ENCODE results near the gene UBTF.

The UBTF gene, protein sequence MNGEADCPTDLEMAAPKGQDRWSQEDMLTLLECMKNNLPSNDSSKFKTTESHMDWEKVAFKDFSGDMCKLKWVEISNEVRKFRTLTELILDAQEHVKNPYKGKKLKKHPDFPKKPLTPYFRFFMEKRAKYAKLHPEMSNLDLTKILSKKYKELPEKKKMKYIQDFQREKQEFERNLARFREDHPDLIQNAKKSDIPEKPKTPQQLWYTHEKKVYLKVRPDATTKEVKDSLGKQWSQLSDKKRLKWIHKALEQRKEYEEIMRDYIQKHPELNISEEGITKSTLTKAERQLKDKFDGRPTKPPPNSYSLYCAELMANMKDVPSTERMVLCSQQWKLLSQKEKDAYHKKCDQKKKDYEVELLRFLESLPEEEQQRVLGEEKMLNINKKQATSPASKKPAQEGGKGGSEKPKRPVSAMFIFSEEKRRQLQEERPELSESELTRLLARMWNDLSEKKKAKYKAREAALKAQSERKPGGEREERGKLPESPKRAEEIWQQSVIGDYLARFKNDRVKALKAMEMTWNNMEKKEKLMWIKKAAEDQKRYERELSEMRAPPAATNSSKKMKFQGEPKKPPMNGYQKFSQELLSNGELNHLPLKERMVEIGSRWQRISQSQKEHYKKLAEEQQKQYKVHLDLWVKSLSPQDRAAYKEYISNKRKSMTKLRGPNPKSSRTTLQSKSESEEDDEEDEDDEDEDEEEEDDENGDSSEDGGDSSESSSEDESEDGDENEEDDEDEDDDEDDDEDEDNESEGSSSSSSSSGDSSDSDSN

DNA sequence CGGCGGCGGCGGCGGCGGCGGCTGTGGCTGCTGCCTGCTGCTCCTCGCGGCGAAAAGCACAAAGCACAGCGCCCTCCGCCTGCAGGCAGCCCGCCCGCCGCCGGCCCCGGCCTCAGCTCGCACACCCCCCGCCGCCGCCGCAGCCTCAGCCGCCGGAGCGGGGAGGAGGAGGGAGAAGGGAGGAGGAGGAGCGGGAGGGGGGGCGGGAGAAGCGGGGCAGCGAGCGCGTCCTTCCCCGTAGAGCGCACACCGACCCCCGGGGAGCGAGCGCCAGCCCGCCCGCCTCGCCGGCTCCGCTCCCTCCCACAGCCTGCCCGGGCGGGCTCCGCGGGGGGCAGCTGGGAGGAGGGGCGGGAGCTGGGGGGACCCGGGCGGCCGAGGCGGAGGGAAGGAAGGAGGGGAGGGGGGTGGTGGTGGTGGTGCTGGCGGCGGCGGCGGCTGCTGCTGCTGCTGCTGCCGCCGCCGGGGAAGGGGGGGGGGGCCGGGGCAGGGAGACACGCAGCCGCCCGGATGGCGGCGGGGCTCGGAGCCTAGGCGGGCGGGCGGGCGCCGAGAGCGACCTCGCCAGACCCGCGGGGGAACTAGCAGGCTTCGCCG, at the start of gene UBTF:
Gene UBTF (minus strand): TSS at position 60 of the 597 bp plus-strand sequence. CDS start 1,446 bp downstream, outside the sequence.
- peak within 1 kb of the TSS; percentile 96 to 100 (median 99) for H3K27ac ChIP-seq
- H3K4me3 ChIP-seq = peak within 1 kb of the TSS; percentile 76 to 94 (median 87)

DNA sequence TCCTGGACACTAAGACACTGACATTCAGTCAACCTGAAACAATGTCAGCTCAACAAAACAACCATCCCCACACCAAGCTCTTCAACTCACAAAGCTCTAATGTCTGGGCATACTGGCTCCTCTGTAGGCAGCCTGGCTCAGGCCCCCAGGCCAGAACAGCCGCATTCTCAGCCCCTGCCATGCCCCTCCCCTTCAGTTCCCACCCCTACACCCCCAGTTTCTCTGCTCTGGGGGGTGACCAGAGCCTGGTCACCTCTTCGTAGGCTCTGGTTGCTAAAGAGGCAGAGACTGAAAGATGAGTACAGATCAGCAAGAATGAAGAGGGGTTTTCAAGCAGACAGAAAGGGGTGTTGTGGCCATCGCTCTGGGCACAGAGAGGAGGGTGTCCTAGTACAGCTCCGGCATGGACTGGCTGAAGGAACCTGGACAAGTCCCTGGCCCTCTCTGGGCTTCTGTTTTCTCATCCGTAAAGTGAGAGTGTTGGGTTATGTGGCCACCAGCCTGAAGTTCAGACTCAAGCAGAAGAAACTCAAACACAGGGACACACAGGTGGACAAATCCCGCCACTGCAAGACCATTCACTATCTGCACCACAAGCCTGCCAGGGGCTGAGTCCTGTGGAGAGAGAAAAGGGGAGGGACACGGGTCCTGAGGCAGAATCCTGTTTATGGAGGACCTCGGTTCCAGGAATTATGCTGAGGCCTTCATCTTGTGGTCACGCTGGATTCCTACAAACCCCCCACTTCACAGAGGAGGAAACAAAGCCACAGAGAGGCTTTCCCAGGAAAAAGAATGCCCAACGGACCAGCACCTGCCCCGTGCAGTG, 49.4 kb upstream of the UBTF start:
- no peak overlapping the region for H3K4me3 ChIP-seq
- peak overlapping the region in 2 of 21 experiments; percentile 24 to 63 for H3K27ac ChIP-seq

DNA sequence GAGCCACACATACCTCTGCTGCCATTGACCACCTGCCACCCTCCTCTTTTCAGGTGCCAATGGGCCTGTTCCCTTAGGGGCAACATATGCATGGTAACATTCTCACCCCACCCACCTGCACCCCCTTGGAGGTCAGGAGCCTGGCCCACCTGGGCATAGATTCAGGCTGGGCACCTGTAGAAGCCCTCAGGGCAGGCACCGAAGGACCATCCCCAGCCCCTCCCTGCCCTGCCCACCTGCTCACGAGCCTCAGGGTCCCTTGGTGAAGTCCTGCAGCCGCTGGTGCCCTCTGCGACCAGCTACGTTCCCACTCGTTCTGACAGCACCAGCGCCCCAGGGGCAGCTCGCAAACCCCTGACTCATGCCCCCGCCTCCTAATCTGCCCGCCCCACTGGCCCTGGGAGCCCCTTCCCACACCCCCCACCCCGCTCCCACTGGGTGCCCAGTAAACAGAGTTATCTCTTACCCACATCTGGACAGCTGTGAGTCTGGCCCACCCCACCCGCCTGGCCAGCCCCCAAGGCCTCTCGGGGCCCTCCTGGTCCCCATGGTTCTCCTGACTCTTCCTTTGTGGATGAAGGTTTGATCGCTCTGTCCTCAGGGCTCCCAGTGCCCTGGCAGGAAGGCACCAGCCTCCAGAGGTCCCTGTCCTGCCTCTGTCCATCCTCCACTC, 48.5 kb upstream of the UBTF start, which contains the start of gene SLC4A1:
Gene SLC4A1 (minus strand): TSS at position 318 of the 673 bp plus-strand sequence. CDS start 5,269 bp downstream, outside the sequence.
- peak within 1 kb of the TSS in 1 of 21 experiments; percentile 6 for H3K27ac ChIP-seq

DNA sequence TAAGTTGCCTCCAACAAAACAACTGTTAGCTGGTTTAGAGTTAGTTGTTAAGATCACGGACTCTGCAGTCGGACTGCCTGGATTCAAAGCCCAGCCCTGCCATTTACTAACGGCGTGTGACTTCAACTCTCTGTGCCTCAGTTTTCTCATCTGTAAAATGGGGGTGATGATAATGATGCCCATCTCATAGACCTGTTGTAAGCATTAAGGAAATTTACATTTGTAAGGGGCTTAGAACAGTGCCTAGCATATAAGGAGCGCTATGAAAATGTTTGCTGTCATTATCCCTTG, 47.6 kb upstream of the UBTF start:
- H3K4me3 ChIP-seq = no peak overlapping the region
- H3K27ac ChIP-seq = peak overlapping the region in 1 of 21 experiments; percentile 6

More for the DNA sequence above, 48.5 kb upstream of the UBTF start, which contains the start of gene SLC4A1:
- H3K4me3 ChIP-seq = no peak within 1 kb of the TSS

DNA sequence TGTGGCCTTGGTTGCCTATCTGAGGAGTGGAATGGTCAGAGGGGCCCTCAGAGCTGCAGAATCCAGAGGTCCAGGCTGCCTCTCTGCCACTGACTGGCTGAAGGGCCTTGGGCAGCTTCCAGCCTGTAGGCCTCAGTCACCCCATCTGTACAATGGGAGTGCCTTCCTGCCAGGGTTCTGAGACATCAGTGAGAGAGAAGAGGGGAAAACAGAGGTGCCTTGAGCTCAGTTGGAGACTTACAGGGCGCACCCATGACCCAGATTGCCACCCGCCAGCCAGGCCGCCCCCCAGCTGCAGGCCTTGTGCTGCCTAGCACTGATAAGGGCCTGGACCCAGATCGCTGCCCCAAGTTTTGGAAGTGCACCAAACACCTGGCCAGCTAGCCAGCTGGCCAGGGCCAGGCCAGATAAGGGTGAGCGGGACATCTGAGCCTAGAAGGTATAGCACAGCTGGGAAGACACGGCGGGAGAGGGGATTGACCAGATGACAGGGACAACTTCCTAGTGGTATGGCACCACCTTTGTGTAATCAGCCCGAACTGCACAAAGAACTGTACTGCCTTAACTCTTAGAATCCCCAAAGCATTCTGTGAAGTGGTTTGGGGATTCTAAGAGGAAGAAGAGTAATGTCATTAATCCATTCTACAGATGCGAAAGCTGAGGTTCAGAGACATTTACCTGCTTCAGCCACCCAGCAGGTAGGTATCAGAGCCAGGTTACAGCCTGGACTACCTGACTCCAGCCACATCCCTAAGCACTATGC, 47.1 kb upstream of the UBTF start:
- Histone ChIP-seq H3K4me3 (no peak overlapping the region), H3K27ac (no peak overlapping the region)

DNA sequence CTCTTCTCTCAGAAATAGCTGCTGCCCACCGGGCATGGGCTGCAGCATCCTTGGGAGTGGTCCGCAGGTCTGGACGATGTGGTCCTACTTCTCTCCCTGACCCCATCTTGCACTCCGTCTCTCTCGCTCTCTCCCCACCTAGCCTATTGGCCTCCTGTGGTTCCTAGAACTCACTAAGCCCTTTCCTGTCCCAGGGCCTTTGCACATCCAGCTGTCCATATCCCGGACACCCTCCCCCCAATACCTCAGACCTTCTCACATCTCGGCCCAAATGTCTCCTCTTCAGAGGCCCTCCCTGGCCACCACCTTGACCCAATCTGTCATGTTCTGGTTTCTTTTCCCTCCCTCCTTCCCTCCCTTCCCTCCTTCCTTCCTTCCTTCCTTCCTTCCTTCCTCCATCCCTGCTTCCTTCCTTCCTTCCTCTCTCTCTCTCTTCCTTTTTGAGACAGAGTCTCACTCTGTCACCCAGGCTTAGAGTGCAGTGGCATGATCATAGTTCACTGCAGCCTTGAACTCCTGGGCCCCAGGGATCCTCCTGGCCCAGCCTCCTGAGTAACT, 43.9 kb upstream of the UBTF start:
- no peak overlapping the region for H3K27ac ChIP-seq
- no peak overlapping the region for H3K4me3 ChIP-seq

DNA sequence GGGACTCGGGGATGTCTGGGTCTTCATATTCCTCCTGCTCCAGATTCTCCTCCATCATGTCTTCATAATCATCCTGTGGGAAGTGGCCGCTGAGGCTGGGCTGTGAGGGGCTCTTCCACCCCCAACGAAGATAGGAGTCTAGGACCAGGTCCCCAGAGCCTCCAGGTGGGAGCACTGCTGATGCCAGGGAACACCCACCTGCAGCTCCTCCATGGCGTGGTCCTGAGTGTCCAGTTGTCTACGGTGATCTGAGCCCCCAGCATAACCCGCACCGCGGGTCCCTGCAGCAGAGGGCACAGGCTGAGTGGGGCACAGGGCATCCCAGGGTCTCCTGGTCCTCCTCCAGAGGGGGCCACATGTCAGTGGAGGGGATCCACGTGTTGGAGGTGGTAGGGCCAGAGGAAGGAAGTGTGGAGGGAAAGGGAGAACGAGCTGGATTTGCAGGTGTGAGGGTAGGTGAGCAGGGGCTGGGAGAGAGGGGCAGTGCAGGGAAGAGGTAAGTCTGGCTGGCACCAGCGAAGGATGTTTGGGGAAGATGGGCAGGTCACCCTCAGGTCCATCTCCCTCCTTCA, 43.3 kb upstream of the UBTF start:
- H3K27ac ChIP-seq = no peak overlapping the region
- H3K4me3 ChIP-seq = no peak overlapping the region

DNA sequence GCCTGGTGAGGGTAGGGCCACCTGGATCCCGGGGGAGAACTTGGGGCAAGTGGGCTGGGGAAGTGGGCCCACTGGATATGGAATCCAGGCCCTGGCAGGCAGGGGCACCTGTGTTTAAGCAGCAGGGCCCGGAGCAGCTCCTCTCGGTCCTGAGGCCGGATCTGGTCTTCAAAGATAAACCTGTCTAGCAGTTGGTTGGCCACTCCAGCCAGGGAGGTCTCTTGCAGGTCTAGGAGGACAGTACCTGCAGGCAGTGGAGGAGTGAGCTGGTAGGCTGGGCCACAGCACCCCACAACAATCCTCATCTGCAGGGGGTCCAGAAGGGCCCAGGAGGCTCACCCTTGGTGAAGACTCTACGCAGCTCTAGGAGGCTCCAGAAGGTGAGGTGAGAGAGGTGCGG, 40.8 kb upstream of the UBTF start:
- no peak overlapping the region for H3K4me3 ChIP-seq
- H3K27ac ChIP-seq = no peak overlapping the region

DNA sequence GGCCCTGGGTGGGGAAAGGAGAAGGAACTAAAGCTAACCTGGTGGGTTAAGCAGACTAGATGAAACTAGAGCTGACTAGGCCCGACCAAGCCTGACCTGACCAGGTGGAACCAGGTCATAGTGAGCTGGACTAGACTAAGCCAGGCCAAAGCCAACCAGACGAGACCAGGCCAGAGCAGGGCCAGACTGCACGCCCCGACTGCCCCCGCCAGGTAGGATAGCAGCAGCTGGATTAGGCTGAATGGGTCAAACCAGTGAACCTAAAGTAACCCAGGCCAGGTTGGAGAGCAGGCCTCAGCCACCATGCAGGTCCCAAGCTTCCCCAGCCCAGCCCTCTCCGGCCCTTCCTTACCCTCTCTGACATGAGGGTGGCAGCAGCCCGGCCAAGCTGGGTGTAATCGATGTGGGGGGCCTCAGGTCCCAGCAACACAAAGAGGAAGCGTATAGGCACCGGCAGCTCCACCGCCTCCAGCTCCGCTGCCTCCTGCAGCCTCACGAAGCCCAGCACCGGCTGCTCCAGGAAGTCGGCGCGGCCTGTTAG, 39.4 kb upstream of the UBTF start:
- H3K4me3 ChIP-seq = no peak overlapping the region
- peak overlapping the region in 1 of 21 experiments; percentile 1 for H3K27ac ChIP-seq

DNA sequence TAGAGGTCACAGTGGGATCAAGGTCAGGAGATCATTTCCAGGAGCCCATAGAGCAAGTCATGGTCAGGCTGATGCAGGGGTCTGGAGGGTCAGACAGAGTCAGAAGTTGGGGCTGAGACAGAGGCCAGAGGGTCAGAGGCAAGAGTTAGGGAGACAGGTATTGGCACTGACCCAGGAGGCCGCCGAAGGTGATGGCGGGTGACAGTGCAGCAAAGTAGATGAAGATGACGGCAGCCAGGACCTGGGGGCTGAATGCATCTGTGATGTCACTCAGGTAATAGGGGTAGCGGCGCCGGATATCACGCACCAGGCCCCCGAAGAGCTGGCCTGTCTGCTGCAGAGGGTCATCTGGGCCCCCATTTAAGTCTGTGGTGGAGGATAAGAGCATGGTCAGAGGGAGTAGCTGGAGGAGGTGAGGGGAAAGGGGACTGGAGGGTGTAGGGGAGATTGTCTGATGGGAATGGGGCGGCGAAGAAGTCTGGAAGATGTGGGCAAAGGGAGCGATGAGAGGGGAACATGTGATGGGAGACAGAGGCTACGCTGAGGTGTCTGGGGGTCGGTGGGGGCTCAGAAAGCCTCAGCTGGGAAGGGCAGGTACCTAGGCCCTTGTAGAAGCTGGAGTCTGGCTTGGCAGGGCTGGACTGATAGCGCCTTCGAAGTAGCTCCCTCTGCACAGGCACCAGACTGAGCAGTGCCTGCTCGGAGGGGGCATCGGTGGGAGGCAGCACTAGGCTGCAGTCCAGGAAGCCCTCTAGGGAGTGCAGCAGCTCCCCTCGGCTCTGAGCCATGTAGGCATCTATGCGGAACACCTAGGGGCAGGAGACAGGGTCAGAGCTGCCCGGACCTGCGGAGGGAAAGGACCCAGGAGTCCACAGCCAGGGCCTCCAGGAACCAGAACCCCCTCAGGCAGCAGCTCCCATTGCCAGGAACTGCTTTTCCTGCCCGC, 38.6 kb upstream of the UBTF start:
- Histone ChIP-seq H3K27ac (peak overlapping the region in 1 of 21 experiments; percentile 1), H3K4me3 (no peak overlapping the region)

DNA sequence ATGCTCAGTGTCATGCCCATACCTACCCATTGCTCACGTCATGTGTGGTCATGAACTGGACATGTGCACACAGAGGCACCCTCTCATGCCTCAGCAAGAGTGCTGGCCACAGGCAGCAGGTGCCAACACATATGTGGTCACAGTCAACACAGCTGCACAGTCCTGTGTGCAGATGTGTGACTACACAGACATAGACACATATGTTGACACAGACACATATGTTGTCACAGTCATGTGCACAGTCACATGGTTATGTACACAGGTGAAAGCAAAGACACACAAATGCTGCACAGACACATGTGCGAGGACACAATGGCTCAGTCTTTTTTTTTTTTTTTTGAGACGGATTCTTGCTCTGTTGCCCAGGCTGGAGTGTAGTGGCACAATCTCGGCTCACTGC, 37.2 kb upstream of the UBTF start:
- H3K4me3 ChIP-seq = no peak overlapping the region
- no peak overlapping the region for H3K27ac ChIP-seq

DNA sequence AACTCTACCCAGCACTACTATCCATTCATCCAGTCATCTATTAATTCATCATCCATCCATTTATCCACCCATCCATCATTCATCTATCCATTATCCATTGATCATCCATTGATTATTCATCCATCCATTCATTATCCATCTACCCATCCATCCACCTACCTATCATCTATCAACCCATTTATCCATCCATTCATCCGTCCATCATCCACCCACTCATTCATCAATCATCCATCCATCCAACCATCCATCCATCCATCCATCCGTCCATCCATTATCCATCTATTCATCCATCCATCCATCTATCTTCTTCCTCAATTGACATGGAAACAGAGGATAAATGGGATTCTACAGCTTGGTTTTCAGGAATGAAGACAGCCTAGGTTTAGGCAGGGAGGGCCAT, 36.4 kb upstream of the UBTF start:
- no peak overlapping the region for H3K27ac ChIP-seq
- H3K4me3 ChIP-seq = no peak overlapping the region

DNA sequence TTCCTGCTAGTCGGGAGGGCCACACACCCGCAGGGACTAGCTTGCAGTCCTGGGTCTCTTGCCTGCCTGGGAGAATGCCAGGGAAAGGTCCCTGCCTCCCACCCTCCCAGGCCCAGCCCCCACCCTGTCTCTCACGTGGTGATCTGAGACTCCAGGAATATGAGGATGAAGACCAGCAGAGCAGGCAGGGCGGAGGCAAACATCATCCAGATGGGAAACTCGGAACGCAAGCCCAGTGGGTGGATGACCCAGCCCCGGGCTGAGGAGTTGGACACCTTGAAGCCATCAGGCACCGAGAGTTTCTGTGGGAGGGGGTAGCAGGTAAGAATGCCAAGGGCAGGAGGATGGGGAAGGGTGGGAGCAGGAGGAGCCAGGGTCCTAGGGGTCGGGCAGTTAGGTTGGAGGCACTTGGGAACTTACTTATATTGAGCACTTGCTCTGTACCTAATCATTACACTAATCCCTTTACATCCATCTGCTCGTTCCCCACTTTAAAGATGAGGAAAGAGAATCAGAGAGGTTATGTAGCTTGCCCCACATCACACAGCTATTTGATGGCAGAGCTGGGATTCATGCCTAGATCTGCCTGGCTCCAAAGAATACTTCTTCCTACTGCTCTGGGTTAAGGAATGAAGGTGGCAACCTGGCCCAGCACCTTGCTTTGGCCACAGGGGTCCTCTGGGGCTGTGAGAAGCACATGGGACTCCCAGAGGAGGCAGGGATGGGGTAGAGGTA, 35.1 kb upstream of the UBTF start:
- Histone ChIP-seq H3K27ac (no peak overlapping the region), H3K4me3 (no peak overlapping the region)

DNA sequence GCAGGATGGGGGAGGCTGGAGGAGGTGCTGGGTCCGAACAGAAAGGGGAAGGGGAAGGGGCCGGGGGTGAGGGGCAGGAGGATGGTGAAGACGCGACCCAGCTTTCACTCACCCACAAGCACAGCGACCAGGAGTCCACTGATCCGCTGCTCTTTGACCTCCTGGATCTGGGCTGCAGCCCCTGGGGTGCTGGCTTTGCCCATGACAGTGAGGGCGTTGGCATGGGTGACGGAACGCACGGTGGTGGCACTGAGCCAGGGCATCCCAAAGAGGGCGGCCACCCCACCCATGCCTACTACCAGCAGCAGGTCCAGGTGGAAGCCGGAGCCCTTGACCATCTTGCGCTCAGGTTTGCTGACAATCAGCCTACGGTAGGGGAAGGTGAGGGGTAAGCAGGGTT, 33.5 kb upstream of the UBTF start:
- Histone ChIP-seq H3K4me3 (no peak overlapping the region), H3K27ac (no peak overlapping the region)

DNA sequence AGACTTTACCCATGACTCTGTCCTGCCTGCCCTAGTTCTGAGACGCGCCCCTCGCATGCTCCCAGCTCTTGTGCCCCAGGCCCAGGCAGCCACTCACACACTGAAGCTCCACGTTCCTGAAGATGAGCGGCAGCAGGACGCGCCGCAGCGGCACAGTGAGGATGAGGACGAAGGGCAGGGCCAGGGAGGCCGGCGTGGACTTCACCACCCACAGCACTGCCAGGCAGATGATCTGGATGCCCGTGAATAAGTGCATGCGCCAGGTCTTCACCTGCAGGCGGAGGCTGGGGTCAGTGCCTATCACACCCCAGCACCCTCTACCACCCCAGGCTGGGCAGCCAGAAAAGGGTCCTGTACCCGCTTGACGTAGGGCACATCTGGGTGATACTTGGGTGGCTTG, 31.6 kb upstream of the UBTF start:
- no peak overlapping the region for H3K4me3 ChIP-seq
- no peak overlapping the region for H3K27ac ChIP-seq

All from skin epidermis (tissue), 12 donors.